Nucleus accumbens (tissue), 56 donors: ENCODE results near the gene MAP3K14.

Experiments used
- DNase-seq, 56 donors: peaks; one replicate each; lab custom pipeline; 2025; lab: John Stamatoyannopoulos, UW

The MAP3K14 gene

GRCh38 chr17:45244725-45245656 is 71.8 kb downstream of the MAP3K14 start:
- no peak for DNase-seq

- DNase-seq: no peak
Observed at GRCh38 chr17:45243750-45244149, 73.1 kb downstream of the MAP3K14 start.

- no peak for DNase-seq
Observed at GRCh38 chr17:45242029-45242414, 74.8 kb downstream of the MAP3K14 start.

GRCh38 chr17:45241328-45242028 is 75.3 kb downstream of the MAP3K14 start:
- peak in 38 of 56 donors; percentile 14 to 88 (median 58) for DNase-seq

- peak in 31 of 56 donors; percentile 11 to 79 (median 48) for DNase-seq
Observed at GRCh38 chr17:45240905-45241327, 75.9 kb downstream of the MAP3K14 start.

GRCh38 chr17:45238155-45238774 is 78.6 kb downstream of the MAP3K14 start:
- no peak for DNase-seq

- DNase-seq: no peak
Observed at GRCh38 chr17:45237686-45238085, 79.1 kb downstream of the MAP3K14 start.

GRCh38 chr17:45236282-45236606 is 80.6 kb downstream of the MAP3K14 start:
- DNase-seq: no peak

- peak in 30 of 56 donors; percentile 9 to 78 (median 24) for DNase-seq
Observed at GRCh38 chr17:45235416-45236281, 81.2 kb downstream of the MAP3K14 start.

- no peak for DNase-seq
Observed at GRCh38 chr17:45234641-45235415, 82.0 kb downstream of the MAP3K14 start.

- DNase-seq: no peak
Observed at GRCh38 chr17:45233423-45233924, 83.3 kb downstream of the MAP3K14 start.

GRCh38 chr17:45232514-45233422 is 84.1 kb downstream of the MAP3K14 start:
- DNase-seq: no peak

GRCh38 chr17:45231481-45232116 is 85.2 kb downstream of the MAP3K14 start:
- DNase-seq: no peak

GRCh38 chr17:45230787-45231480 is 85.9 kb downstream of the MAP3K14 start:
- no peak for DNase-seq

GRCh38 chr17:45230410-45230786 is 86.4 kb downstream of the MAP3K14 start:
- DNase-seq: no peak

GRCh38 chr17:45229681-45230409 is 87.0 kb downstream of the MAP3K14 start:
- no peak for DNase-seq
